Endothelial cell of umbilical vein (primary cell): ENCODE data around the gene MCTP1. TPM values are rescaled to one million over a fixed set of nuclear protein-coding genes. Genes with fewer than 3 reads are reported as not detected.

Experiments used
- BruUV-seq: library from RNA; stranded (reverse); fragments of 400-500 nt; replicated peaks from 2 replicates; lab custom pipeline; 2021; lab: Mats Ljungman, UMichigan
- CTCF ChIA-PET: fragments of 300-600, 350-600 bp; sonication (Branson Sonifier 250); formaldehyde crosslinking; loops from one replicate; lab custom pipeline; 2021; ENCODE audit warnings: antibody characterized with exemption, inconsistent platforms; lab: Charles Lee
- POLR2A ChIA-PET: fragments of 300-600, 350-600 bp; sonication (Branson Sonifier 250); formaldehyde crosslinking; loops from one replicate; lab custom pipeline; 2021; ENCODE audit warnings: antibody characterized with exemption, inconsistent platforms; lab: Charles Lee
- DNase-seq: peaks from one replicate; pipeline ENCODE4 v3.0.0-alpha.2; 2011; ENCODE audit warnings: low read depth, low spot score
- FAIRE-seq: peaks from 2 replicates; lab custom pipeline; 2011; peaks lifted over from hg19 to GRCh38; lab: Jason Lieb, UNC
- H2AFZ ChIP-seq: 2 replicates; pipeline ENCODE4 v1.6.0; 2012; ENCODE audit warnings: low read depth, low read length, control low read depth, inconsistent platforms
- H3K27ac ChIP-seq: 2 replicates; pipeline ENCODE4 v1.5.1; 2011; ENCODE audit warnings: low read depth, mild to moderate bottlenecking, control low read depth, low read length, moderate library complexity; ENCODE audit not compliant: insufficient read depth
- H3K27me3 ChIP-seq, 2 experiments: 2 replicates each; pipeline versions ENCODE4 v1.6.0 to v1.6.1; 2011; ENCODE audit warnings: low read length in 2 of 2, mixed read lengths in 1 of 2; ENCODE audit not compliant: control insufficient read depth in 2 of 2, insufficient read depth in 2 of 2
- H3K36me3 ChIP-seq, 2 experiments: 2 replicates in 1 of 2; 3 replicates in 1 of 2; pipeline ENCODE4 v1.5.1; 2011; ENCODE audit warnings: low read length in 2 of 2, mild to moderate bottlenecking in 1 of 2, moderate library complexity in 1 of 2; ENCODE audit not compliant: control insufficient read depth in 2 of 2, insufficient read depth in 2 of 2; ENCODE audit errors: extremely low read depth in 1 of 2
- H3K4me1 ChIP-seq: 3 replicates; pipeline ENCODE4 v1.5.1; 2011; ENCODE audit warnings: mild to moderate bottlenecking, low read length; ENCODE audit not compliant: control insufficient read depth, insufficient read depth; ENCODE audit errors: extremely low read depth
- H3K4me2 ChIP-seq: 2 replicates; pipeline ENCODE4 v1.6.1; 2011; ENCODE audit warnings: low read length, control low read depth, mixed read lengths; ENCODE audit not compliant: insufficient read depth
- H3K4me3 ChIP-seq, 3 experiments: fragments of 200-600 bp in 1 of 3; sonication (generic), shearing (Covaris generic) in 1 of 3; replicated peaks in 1 of 3; 2 replicates each; pipeline ENCODE4 v1.5.1; 2011 to 2016; ENCODE audit warnings: control low read depth in 3 of 3, low read length in 3 of 3, mild to moderate bottlenecking in 2 of 3, inconsistent platforms in 1 of 3, low read depth in 1 of 3, moderate library complexity in 1 of 3; ENCODE audit not compliant: insufficient read depth in 1 of 3
- H3K79me2 ChIP-seq: 2 replicates; pipeline ENCODE4 v1.6.0; 2012; ENCODE audit warnings: low read length, inconsistent platforms; ENCODE audit not compliant: control insufficient read depth, insufficient read depth
- H3K9ac ChIP-seq: replicated peaks from 2 replicates; pipeline ENCODE3; 2011; ENCODE audit warnings: low read length, control low read depth; ENCODE audit not compliant: insufficient read depth; ENCODE audit errors: extremely low read depth
- H3K9me1 ChIP-seq: replicated peaks from 3 replicates; pipeline ENCODE4 v1.6.0; 2011; ENCODE audit warnings: mild to moderate bottlenecking, low read length; ENCODE audit not compliant: control insufficient read depth, insufficient read depth; ENCODE audit errors: extremely low read depth
- H3K9me3 ChIP-seq: replicated peaks from 2 replicates; pipeline ENCODE4 v1.5.1; 2012; ENCODE audit warnings: low read length, inconsistent platforms; ENCODE audit not compliant: control insufficient read depth, insufficient read depth
- H4K20me1 ChIP-seq: replicated peaks from 2 replicates; pipeline ENCODE3; 2011; ENCODE audit warnings: mild to moderate bottlenecking, low read length; ENCODE audit not compliant: control insufficient read depth, insufficient read depth; ENCODE audit errors: extremely low read depth
- EZH2 ChIP-seq: IDR thresholded peaks from 2 replicates; pipeline ENCODE4 v1.6.1; 2012; ENCODE audit warnings: borderline replicate concordance, low read depth, mild to moderate bottlenecking, moderate library complexity, low read length, inconsistent platforms; ENCODE audit not compliant: severe bottlenecking
- GATA2 ChIP-seq: IDR thresholded peaks from 2 replicates; pipeline ENCODE4 v1.7.0; 2011; ENCODE audit warnings: low read depth, mild to moderate bottlenecking, moderate library complexity, mixed read lengths, low read length; ENCODE audit not compliant: insufficient read length, insufficient read depth
- JUN ChIP-seq: IDR thresholded peaks from 2 replicates; pipeline ENCODE4 v1.6.1; 2011; ENCODE audit warnings: borderline replicate concordance, low read depth; ENCODE audit not compliant: insufficient read length, insufficient read depth
- MYC ChIP-seq: IDR thresholded peaks from one replicate; pipeline ENCODE4 v1.6.1; 2011; ENCODE audit warnings: mild to moderate bottlenecking, low read depth, low read length
- POLR2A ChIP-seq: IDR thresholded peaks from 2 replicates; pipeline ENCODE4 v1.6.1; 2012; ENCODE audit warnings: low read depth, mild to moderate bottlenecking, control low read depth, low read length
- dilution Hi-C: fragments of 300-500 bp; cut with MboI; formaldehyde crosslinking; loops from one replicate; pipeline ENCODE4 v1.15.0; 2019; ENCODE audit warnings: low sequenced_read_pairs; ENCODE audit not compliant: extremely low pct_ligation_motif_present
- intact Hi-C: fragments of 100-400 bp; cut with micrococcal nuclease; formaldehyde crosslinking; loops from one replicate; pipeline ENCODE4 v1.10.0; 2022
- polyA plus RNA-seq, 4 experiments: library from polyadenylated mRNA; depleted of rRNA in 3 of 4; stranded (reverse) in 3 of 4; unstranded in 1 of 4; fragments of >200 nt; gene quantifications; 2 replicates each; pipeline versions ENCODE4 v1.2.1 to v1.2.3, GENCODE V29; 2011 to 2012; ENCODE audit warnings: missing spikeins in 1 of 4
- total RNA-seq: library from RNA; stranded (reverse); gene quantifications from 2 replicates; pipeline ENCODE4 v1.2.3, GENCODE V29; 2021
- TF ChIP-seq, protein P1 (sequence below), 2 donors: IDR thresholded peaks; 1 replicate in 1 of 2; 2 replicates in 1 of 2; pipeline ENCODE4 v1.5.1; 2011; ENCODE audit warnings: low read length in 2 of 2, mild to moderate bottlenecking in 2 of 2, moderate library complexity in 2 of 2, control low read depth in 1 of 2, inconsistent platforms in 1 of 2, low read depth in 1 of 2; ENCODE audit not compliant: insufficient read depth in 1 of 2; ENCODE audit errors: extremely low read depth in 1 of 2

Gene MCTP1
- total and polyA plus RNA-seq, 2 donors (not counting 3 experiments of a cell fraction or from before 2014, with no cell fraction given): 79.3 to 203 TPM

DNA sequence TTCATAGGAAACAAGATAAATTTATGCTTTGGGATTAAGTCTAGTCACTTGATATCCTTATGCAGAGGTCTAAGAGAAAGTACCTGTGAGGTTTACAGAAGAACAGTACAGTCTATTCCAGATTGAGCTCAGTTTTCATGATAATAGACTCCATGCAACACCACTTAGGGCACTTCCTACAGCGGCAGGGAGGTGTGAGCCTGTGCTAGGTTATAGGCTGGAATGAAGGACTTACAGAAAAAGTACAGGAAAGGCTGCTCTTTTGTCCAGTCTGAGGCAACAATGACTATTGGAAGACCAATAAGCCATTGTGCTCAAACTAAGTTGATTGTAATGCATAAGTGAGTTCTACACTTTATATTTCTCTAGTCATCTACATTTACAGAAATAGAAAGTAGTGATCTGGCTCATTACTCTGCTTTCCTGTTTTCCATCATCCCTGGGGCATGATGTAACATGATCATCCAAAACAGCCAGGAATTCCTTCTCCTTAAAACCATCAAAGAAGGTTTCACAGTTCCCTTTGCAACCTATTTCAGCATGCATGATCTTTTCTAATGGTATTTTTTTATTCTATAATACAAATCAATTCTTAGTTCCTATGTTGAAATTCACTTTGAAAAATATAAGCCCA lies 343.7 kb downstream of the MCTP1 start:
- ChIA-PET POLR2A (no interaction called here), CTCF (no interaction called here)
- Histone ChIP-seq H3K4me1 (no peaks in the 10 kb centered on the region), H3K9me3 (no peaks in the 10 kb centered on the region), H2AFZ (no peak overlapping the region), H3K36me3 (peaks cover 10 to 14% of the 10 kb centered on the region in 2 experiments), H3K4me2 (no peak overlapping the region), H3K79me2 (no peaks in the 10 kb centered on the region), H3K9ac (no peak overlapping the region), H3K9me1 (no peaks in the 10 kb centered on the region), H3K4me3 (no peak overlapping the region), H4K20me1 (peaks cover 6% of the 10 kb centered on the region), H3K27me3 (no peaks in the 10 kb centered on the region), H3K27ac (no peak overlapping the region)
- intact Hi-C loops: no loop called here
- TF ChIP-seq POLR2A (no peak), JUN (no peak), EZH2 (no peak)
- TF ChIP-seq, protein P1, sequence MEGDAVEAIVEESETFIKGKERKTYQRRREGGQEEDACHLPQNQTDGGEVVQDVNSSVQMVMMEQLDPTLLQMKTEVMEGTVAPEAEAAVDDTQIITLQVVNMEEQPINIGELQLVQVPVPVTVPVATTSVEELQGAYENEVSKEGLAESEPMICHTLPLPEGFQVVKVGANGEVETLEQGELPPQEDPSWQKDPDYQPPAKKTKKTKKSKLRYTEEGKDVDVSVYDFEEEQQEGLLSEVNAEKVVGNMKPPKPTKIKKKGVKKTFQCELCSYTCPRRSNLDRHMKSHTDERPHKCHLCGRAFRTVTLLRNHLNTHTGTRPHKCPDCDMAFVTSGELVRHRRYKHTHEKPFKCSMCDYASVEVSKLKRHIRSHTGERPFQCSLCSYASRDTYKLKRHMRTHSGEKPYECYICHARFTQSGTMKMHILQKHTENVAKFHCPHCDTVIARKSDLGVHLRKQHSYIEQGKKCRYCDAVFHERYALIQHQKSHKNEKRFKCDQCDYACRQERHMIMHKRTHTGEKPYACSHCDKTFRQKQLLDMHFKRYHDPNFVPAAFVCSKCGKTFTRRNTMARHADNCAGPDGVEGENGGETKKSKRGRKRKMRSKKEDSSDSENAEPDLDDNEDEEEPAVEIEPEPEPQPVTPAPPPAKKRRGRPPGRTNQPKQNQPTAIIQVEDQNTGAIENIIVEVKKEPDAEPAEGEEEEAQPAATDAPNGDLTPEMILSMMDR (IDR thresholded peaks at IDR 0.05; ENCODE audit: extremely low read depth in 1 of 2, insufficient read depth in 1 of 2, low read depth in 1 of 2, low read length in 2 of 2): no peak
- DNase-seq (no peak), FAIRE-seq (no peak)
- dilution Hi-C loops: no loop called here
- BruUV-seq: no TSS peak

- TF ChIP-seq MYC: no peak
- TF ChIP-seq GATA2: no peak
- dilution Hi-C loops (no loop called here), intact Hi-C loops (no loop called here)
- Histone ChIP-seq H3K4me2 (no peak overlapping the region), H3K4me1 (peaks cover 10% of the 10 kb centered on the region), H3K36me3 (peaks cover 2 to 4% of the 10 kb centered on the region in 2 experiments), H3K27ac (no peak overlapping the region), H3K9me1 (no peaks in the 10 kb centered on the region), H3K9ac (no peak overlapping the region), H4K20me1 (no peaks in the 10 kb centered on the region), H3K9me3 (no peaks in the 10 kb centered on the region), H2AFZ (no peak overlapping the region), H3K79me2 (no peaks in the 10 kb centered on the region), H3K27me3 (no peaks in the 10 kb centered on the region), H3K4me3 (no peak overlapping the region)
- DNase-seq (no peak), FAIRE-seq (no peak)
- ChIA-PET CTCF (no interaction called here), POLR2A (no interaction called here)
- BruUV-seq: no TSS peak
Observed at GRCh38 chr5:94932259-94932658, 352.6 kb downstream of the MCTP1 start.
